ENCODE data around the gene RHAG.
"Not testable (repeated sequence)": the region's sequence is repeated elsewhere in the genome, so short reads cannot be mapped to it uniquely, and the experiment has no call there.

GRCh38 chr6:49608275-49608674, 28.4 kb downstream of the RHAG start:
- TF ChIP-seq, protein P1, sequence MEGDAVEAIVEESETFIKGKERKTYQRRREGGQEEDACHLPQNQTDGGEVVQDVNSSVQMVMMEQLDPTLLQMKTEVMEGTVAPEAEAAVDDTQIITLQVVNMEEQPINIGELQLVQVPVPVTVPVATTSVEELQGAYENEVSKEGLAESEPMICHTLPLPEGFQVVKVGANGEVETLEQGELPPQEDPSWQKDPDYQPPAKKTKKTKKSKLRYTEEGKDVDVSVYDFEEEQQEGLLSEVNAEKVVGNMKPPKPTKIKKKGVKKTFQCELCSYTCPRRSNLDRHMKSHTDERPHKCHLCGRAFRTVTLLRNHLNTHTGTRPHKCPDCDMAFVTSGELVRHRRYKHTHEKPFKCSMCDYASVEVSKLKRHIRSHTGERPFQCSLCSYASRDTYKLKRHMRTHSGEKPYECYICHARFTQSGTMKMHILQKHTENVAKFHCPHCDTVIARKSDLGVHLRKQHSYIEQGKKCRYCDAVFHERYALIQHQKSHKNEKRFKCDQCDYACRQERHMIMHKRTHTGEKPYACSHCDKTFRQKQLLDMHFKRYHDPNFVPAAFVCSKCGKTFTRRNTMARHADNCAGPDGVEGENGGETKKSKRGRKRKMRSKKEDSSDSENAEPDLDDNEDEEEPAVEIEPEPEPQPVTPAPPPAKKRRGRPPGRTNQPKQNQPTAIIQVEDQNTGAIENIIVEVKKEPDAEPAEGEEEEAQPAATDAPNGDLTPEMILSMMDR (IDR thresholded peaks at IDR 0.05; ENCODE audit: low read length), result not testable (repeated sequence)
- TF ChIP-seq EZH2 (optimal IDR thresholded peaks at IDR 0.05; ENCODE audit: low read depth, low read length); EZH2phosphoT487 (IDR thresholded peaks at IDR 0.05; ENCODE audit: low read length): not testable (repeated sequence)
